ENCODE measurements around the gene TNFRSF19. TPM values are rescaled to one million over a fixed set of nuclear protein-coding genes. Genes with fewer than 3 reads are reported as not detected.

TNFRSF19 gene
- total RNA-seq, 1 donor from 2014 or later: 19.0 TPM

DNA sequence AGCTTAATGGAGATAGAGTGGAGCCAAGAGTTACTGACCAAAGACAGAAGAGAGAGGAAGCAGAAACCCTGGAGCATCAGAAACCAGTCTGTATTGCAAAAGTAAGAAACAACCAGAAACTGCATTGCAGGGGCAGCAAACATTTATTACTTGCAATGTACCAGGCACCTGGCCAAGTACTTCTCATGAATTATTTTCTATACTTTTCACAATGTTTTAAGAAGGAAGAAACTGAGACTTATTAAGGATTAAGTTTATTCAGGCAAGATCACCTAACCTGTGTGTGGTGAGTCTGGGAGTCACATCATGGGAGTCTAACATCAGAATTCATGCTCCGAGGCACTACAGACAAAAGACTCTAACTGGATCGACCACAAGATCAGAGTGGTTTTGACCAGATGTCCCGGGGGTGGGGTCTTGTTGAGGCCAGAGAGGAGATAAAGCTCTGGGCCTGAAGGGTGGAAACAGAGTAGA lies 47.4 kb downstream of the TNFRSF19 start:
- Mint-ChIP-seq H3K27me3 (peaks cover 20% of the 10 kb centered on the region), H3K27ac (peak overlapping the region; percentile 35), H3K4me3 (ENCODE audit: low read depth) (no peak overlapping the region), H3K36me3 (ENCODE audit: insufficient read depth) (peaks cover 12% of the 10 kb centered on the region), H3K9me3 (ENCODE audit: low read depth) (no peaks in the 10 kb centered on the region), H3K4me1 (ENCODE audit: low read depth) (peaks cover 42% of the 10 kb centered on the region)
- TF ChIP-seq, protein P1, sequence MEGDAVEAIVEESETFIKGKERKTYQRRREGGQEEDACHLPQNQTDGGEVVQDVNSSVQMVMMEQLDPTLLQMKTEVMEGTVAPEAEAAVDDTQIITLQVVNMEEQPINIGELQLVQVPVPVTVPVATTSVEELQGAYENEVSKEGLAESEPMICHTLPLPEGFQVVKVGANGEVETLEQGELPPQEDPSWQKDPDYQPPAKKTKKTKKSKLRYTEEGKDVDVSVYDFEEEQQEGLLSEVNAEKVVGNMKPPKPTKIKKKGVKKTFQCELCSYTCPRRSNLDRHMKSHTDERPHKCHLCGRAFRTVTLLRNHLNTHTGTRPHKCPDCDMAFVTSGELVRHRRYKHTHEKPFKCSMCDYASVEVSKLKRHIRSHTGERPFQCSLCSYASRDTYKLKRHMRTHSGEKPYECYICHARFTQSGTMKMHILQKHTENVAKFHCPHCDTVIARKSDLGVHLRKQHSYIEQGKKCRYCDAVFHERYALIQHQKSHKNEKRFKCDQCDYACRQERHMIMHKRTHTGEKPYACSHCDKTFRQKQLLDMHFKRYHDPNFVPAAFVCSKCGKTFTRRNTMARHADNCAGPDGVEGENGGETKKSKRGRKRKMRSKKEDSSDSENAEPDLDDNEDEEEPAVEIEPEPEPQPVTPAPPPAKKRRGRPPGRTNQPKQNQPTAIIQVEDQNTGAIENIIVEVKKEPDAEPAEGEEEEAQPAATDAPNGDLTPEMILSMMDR (IDR thresholded peaks at IDR 0.05; ENCODE audit: unreplicated experiment): no peak
- no peak for DNase-seq (ENCODE audit: low spot score, unreplicated experiment)

DNA sequence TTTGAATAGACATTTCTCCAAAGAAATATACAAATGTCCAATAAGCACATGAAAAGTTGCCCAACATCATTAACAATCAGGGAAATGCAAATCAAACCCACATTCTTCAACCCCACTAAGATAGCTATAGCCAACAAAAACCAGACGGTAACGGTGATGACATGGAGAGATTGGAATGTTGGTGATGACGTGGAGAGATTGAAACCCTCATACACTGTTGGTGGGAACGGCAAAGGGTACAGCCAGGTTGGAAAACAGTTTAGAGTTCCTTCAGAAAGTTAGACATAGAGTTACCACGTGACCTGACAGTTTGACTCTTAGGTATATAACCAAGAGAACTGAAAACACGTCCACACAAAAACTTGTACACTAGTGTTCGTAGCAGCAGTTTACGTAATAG lies 48.1 kb downstream of the TNFRSF19 start:
- Mint-ChIP-seq H3K9me3 (ENCODE audit: low read depth) (no peaks in the 10 kb centered on the region), H3K4me3 (ENCODE audit: low read depth) (no peak overlapping the region), H3K36me3 (ENCODE audit: insufficient read depth) (peaks cover 12% of the 10 kb centered on the region), H3K27ac (peak overlapping the region; percentile 77), H3K4me1 (ENCODE audit: low read depth) (peaks cover 43% of the 10 kb centered on the region), H3K27me3 (peaks cover 19% of the 10 kb centered on the region)
- TF ChIP-seq, protein P1 (IDR thresholded peaks at IDR 0.05; ENCODE audit: unreplicated experiment): no peak
- no peak for DNase-seq (ENCODE audit: low spot score, unreplicated experiment)

DNA sequence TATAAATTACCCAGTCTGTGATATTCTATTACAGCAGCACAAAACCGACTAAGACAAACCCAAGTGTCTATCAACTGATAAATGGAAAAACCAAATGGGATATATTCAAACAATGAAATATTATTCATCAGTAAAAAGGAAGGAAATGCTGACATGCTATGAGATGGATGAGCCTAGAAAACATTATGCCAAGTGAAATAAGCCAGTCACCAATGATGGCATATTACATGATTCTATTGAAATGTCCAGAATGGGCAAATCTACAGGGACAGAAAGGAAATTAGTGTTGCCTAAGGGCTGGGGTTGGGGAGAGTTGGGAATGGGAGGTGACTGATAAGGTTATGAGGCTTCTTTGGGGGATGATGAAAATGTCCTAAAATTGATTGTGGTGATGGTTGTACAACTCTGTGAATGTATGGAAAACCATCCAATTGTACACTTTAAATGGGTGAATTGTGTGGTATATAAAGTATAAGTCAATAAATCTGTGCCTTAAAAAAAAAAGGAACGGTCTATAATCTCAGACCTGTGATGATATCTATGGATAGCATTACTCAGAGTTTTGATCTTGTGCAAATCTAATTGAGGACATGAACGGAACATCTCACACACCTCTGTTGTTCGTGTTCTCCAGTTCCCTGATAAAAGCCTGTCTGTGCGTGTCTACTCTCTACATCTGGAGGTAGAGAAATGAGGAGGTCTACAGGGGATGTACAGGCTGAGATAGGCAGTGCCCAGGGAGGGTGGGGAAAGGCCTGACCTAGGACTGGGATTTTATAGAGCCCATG lies 49.0 kb downstream of the TNFRSF19 start:
- H3K4me3 Mint-ChIP-seq (ENCODE audit: low read depth): no peak overlapping the region
- H3K36me3 Mint-ChIP-seq (ENCODE audit: insufficient read depth): peaks cover 14% of the 10 kb centered on the region
- TF ChIP-seq, protein P1 (IDR thresholded peaks at IDR 0.05; ENCODE audit: unreplicated experiment): no peak
- H3K4me1 Mint-ChIP-seq (ENCODE audit: low read depth): peaks cover 34% of the 10 kb centered on the region
- peak overlapping the region; percentile 50 for H3K27ac Mint-ChIP-seq
- H3K9me3 Mint-ChIP-seq (ENCODE audit: low read depth): peaks cover 3% of the 10 kb centered on the region
- no peak for DNase-seq (ENCODE audit: low spot score, unreplicated experiment)
- peaks cover 11% of the 10 kb centered on the region for H3K27me3 Mint-ChIP-seq

DNA sequence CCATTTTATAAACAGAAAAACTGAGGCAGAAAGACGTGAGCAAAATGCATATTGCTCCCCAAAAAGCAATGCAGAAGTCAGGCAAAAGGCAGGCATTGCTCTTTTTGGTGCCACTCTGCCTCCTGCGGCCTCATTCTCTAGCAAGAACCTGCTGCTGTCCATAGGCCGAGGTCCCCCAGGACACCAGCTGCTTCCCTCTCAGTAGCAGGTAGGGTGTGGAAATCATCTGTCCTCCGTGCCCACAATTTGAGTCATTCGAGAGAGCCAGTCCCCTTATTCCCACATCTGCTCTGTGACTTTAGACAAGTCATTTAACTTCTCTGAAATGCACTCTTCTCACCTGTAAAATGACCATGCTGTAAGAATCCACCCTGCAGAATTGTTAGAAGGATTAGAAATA lies 50.0 kb downstream of the TNFRSF19 start:
- Mint-ChIP-seq H3K4me1 (ENCODE audit: low read depth) (peaks cover 34% of the 10 kb centered on the region), H3K9me3 (ENCODE audit: low read depth) (peaks cover 3% of the 10 kb centered on the region), H3K27ac (no peak overlapping the region), H3K27me3 (peaks cover 10% of the 10 kb centered on the region), H3K36me3 (ENCODE audit: insufficient read depth) (peaks cover 14% of the 10 kb centered on the region), H3K4me3 (ENCODE audit: low read depth) (no peak overlapping the region)
- no peak for DNase-seq (ENCODE audit: low spot score, unreplicated experiment)
- TF ChIP-seq, protein P1 (IDR thresholded peaks at IDR 0.05; ENCODE audit: unreplicated experiment): no peak

DNA sequence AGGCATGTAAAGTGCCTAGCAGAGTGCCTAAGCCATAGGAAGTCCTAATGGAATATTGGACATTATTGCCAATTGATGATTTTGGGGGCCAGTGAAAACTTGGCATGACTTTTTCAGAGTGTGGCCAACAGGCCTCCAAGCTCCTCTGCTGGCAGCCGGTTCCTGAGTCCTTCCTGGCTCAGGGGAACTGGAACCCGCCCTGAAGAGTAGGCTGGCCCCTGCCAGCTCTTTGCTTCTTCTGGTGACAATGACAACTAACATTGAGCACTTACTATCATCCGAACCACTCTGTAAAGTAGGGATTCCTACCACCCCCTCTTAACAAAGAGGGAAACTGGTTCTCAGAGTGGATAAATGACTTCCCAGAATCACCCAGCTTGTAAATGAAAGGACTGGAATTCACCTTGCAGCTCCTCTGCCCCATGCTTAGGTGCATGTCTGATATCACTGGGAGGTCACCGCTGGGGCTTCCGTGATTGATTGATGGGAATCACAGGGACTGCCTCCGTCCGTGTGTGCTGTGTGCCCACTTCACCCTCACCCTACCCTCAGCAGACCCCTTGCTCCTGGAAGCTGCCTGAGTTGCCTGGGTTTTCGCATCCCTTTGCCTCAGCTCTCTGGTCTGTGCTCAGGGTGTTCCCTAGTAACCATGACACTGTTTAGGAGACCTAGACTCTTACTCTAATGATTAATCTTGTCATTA lies 50.6 kb downstream of the TNFRSF19 start:
- Mint-ChIP-seq H3K4me1 (ENCODE audit: low read depth) (peaks cover 31% of the 10 kb centered on the region), H3K9me3 (ENCODE audit: low read depth) (peaks cover 3% of the 10 kb centered on the region), H3K4me3 (ENCODE audit: low read depth) (no peak overlapping the region), H3K27ac (peak overlapping the region; percentile 73), H3K27me3 (peaks cover 7% of the 10 kb centered on the region), H3K36me3 (ENCODE audit: insufficient read depth) (peaks cover 14% of the 10 kb centered on the region)
- no peak for DNase-seq (ENCODE audit: low spot score, unreplicated experiment)
- TF ChIP-seq, protein P1 (IDR thresholded peaks at IDR 0.05; ENCODE audit: unreplicated experiment): no peak

Data from progenitor cell of endocrine pancreas (in vitro differentiated cells).